K562 (cell line): ENCODE results near the gene CRY2. TPM values are rescaled to one million over a fixed set of nuclear protein-coding genes. Genes with fewer than 3 reads are reported as not detected.

Source experiments
- ATAC-seq: fragments of 200-7000 bp; cut with Tn5 transposase; 3 replicates; pipeline ENCODE4 v1.9.1; 2020; ENCODE audit warnings: moderate library complexity
- BruUV-seq: library from RNA; stranded (reverse); fragments of 400-500 nt; replicated peaks from 2 replicates; lab custom pipeline; 2021; lab: Mats Ljungman, UMichigan
- CTCF ChIA-PET: fragments of 300-600 bp; formaldehyde crosslinking; extraction: SDS; loops from one replicate; lab custom pipeline; 2021; ENCODE audit warnings: low intra/inter-chr PET ratio; lab: Yijun Ruan, JAX
- POLR2A ChIA-PET: fragments of 300-600, 350-650 bp; sonication (Branson Sonifier 250); formaldehyde crosslinking; extraction: SDS; loops from one replicate; lab custom pipeline; 2021; ENCODE audit warnings: antibody characterized with exemption, inconsistent platforms; lab: Yijun Ruan, JAX
- DNase-seq, 4 experiments: peaks; one replicate each; pipeline versions ENCODE4 v3.0.0 to v3.0.0-alpha.2; 2011 to 2018; ENCODE audit warnings: low spot score in 3 of 4, mixed read lengths in 3 of 4; ENCODE audit errors: extremely low read depth in 1 of 4
- FAIRE-seq: peaks from 2 replicates; lab custom pipeline; 2011; peaks lifted over from hg19 to GRCh38; lab: Jason Lieb, UNC
- H2AFZ ChIP-seq: 2 replicates; pipeline ENCODE4 v1.6.0; 2011; ENCODE audit warnings: low read depth, low read length, control low read depth, inconsistent platforms
- H3K27ac ChIP-seq: fragments of 200-600 bp; 3 replicates; pipeline ENCODE4 v1.8.0; 2011; ENCODE audit warnings: low read depth, mild to moderate bottlenecking, control low read depth, inconsistent platforms, low read length, moderate library complexity, mixed read lengths; ENCODE audit errors: extremely low read depth
- H3K27me3 ChIP-seq, 2 experiments: fragments of 300-600 bp in 1 of 2; 2 replicates in 1 of 2; 3 replicates in 1 of 2; pipeline versions ENCODE4 v1.6.0 to v1.8.0; 2011; ENCODE audit warnings: inconsistent platforms in 2 of 2, low read length in 2 of 2, mild to moderate bottlenecking in 1 of 2, mixed read lengths in 1 of 2, moderate library complexity in 1 of 2; ENCODE audit not compliant: control insufficient read depth in 2 of 2, insufficient read depth in 2 of 2
- H3K36me3 ChIP-seq: fragments of 300-600 bp; 3 replicates; pipeline ENCODE4 v1.8.0; 2011; ENCODE audit warnings: mild to moderate bottlenecking, low read length, inconsistent platforms; ENCODE audit not compliant: control insufficient read depth, insufficient read depth
- H3K4me1 ChIP-seq, 2 experiments: fragments of 200-600 bp in 1 of 2; replicated peaks in 1 of 2; 2 replicates in 1 of 2; 3 replicates in 1 of 2; pipeline versions ENCODE4 v1.5.1 to v1.8.0; 2011; ENCODE audit warnings: inconsistent platforms in 2 of 2, low read length in 2 of 2, mild to moderate bottlenecking in 1 of 2, mixed read lengths in 1 of 2, moderate library complexity in 1 of 2; ENCODE audit not compliant: control insufficient read depth in 2 of 2, insufficient read depth in 2 of 2
- H3K4me2 ChIP-seq: 2 replicates; pipeline ENCODE4 v1.6.1; 2011; ENCODE audit warnings: low read length, control low read depth, inconsistent platforms, mixed read lengths; ENCODE audit not compliant: insufficient read depth
- H3K4me3 ChIP-seq: fragments of 200-600 bp; sonication (generic), shearing (Covaris generic); 2 replicates; pipeline ENCODE4 v1.5.1; 2016; ENCODE audit warnings: control low read depth, inconsistent platforms
- H3K79me2 ChIP-seq: fragments of 200-600 bp; 3 replicates; pipeline ENCODE4 v1.8.0; 2011; ENCODE audit warnings: low read length, inconsistent platforms; ENCODE audit not compliant: control insufficient read depth, insufficient read depth
- H3K9ac ChIP-seq, 2 experiments: 2 replicates each; pipeline versions ENCODE4 v1.6.0 to v1.6.1; 2011; ENCODE audit warnings: low read depth in 2 of 2, low read length in 2 of 2, control low read depth in 1 of 2, inconsistent platforms in 1 of 2, mild to moderate bottlenecking in 1 of 2, mixed read lengths in 1 of 2; ENCODE audit not compliant: insufficient read depth in 1 of 2
- H3K9me1 ChIP-seq: one replicate; pipeline ENCODE4 v1.6.0; 2011; ENCODE audit warnings: inconsistent platforms, mild to moderate bottlenecking, low read length, moderate library complexity; ENCODE audit not compliant: control insufficient read depth, insufficient read depth
- H3K9me3 ChIP-seq: replicated peaks from 2 replicates; pipeline ENCODE4 v1.5.1; 2011; ENCODE audit warnings: low read depth, low read length, inconsistent platforms; ENCODE audit not compliant: control insufficient read depth, insufficient read depth
- H4K20me1 ChIP-seq: replicated peaks from 2 replicates; pipeline ENCODE4 v1.6.1; 2011; ENCODE audit warnings: low read length, inconsistent platforms, mixed read lengths; ENCODE audit not compliant: control insufficient read depth, insufficient read depth
- BCL6 ChIP-seq: fragments of 250-450 bp; sonication (Bioruptor Pico); IDR thresholded peaks from 2 replicates; pipeline ENCODE4 v1.4.0; 2020
- CBX5 ChIP-seq: IDR thresholded peaks from 2 replicates; pipeline ENCODE4 v1.6.1; 2014; ENCODE audit warnings: low read depth, borderline replicate concordance
- DDX20 ChIP-seq: fragments of 450-650 bp; IDR thresholded peaks from 2 replicates; pipeline ENCODE4 v1.6.1; 2016; ENCODE audit warnings: missing genetic modification characterization, low read depth, mild to moderate bottlenecking, missing compliant biosample characterization, moderate library complexity
- ETS1 ChIP-seq: conservative IDR thresholded peaks from 2 replicates; pipeline ENCODE4 v1.6.1; 2011; ENCODE audit warnings: low read depth, mild to moderate bottlenecking, low read length; ENCODE audit not compliant: control insufficient read depth
- FOXJ2 ChIP-seq: fragments of 200-800 bp; sonication (Bioruptor generic); IDR thresholded peaks from 2 replicates; pipeline ENCODE4 v1.6.1; 2016; ENCODE audit warnings: missing genetic modification characterization, missing compliant biosample characterization
- HDAC6 ChIP-seq: IDR thresholded peaks from 2 replicates; pipeline ENCODE4 v1.6.1; 2012; ENCODE audit warnings: low read depth, mild to moderate bottlenecking, control low read depth, inconsistent platforms, low read length, moderate library complexity
- MBD2 ChIP-seq: sonication (generic); IDR thresholded peaks from 2 replicates; pipeline ENCODE4 v1.6.1; 2016; ENCODE audit warnings: low read depth, borderline replicate concordance
- NFRKB ChIP-seq: fragments of 450-650 bp; IDR thresholded peaks from 2 replicates; pipeline ENCODE4 v1.6.1; 2016; ENCODE audit warnings: low read depth
- NR2C1 ChIP-seq, 2 experiments: fragments of 450-650 bp; IDR thresholded peaks; 2 replicates each; pipeline ENCODE4 v1.6.1; 2017; ENCODE audit warnings: mild to moderate bottlenecking in 2 of 2, antibody characterized with exemption in 1 of 2, inconsistent platforms in 1 of 2, missing compliant biosample characterization in 1 of 2, missing genetic modification characterization in 1 of 2
- POLR3A ChIP-seq: IDR thresholded peaks from 2 replicates; pipeline ENCODE4 v1.6.1; 2011; ENCODE audit warnings: borderline replicate concordance, mild to moderate bottlenecking, moderate library complexity; ENCODE audit not compliant: insufficient read length, insufficient read depth; ENCODE audit errors: extremely low read depth
- PYGO2 ChIP-seq: fragments of 450-650 bp; IDR thresholded peaks from 2 replicates; pipeline ENCODE4 v1.6.1; 2016; ENCODE audit warnings: mild to moderate bottlenecking, missing genetic modification characterization, moderate library complexity, missing compliant biosample characterization
- RNF2 ChIP-seq: sonication (generic); IDR thresholded peaks from 2 replicates; pipeline ENCODE4 v1.6.1; 2016
- SNAPC5 ChIP-seq: fragments of 250-450 bp; sonication (Bioruptor Pico); IDR thresholded peaks from 2 replicates; pipeline ENCODE4 v1.8.0; 2021; ENCODE audit warnings: moderate library complexity, mild to moderate bottlenecking, inconsistent platforms
- SRSF1 ChIP-seq: fragments of 200-400 bp; formaldehyde crosslinking; IDR thresholded peaks from 2 replicates; pipeline ENCODE4 v1.6.1; 2017; ENCODE audit warnings: mild to moderate bottlenecking, low read depth, low read length, moderate library complexity
- ZNF282 ChIP-seq: sonication (generic); formaldehyde crosslinking; IDR thresholded peaks from 2 replicates; pipeline ENCODE4 v1.8.1; 2023; ENCODE audit warnings: missing genetic modification reagents
- ZNF830 ChIP-seq: fragments of 250-450 bp; sonication (Bioruptor Pico); IDR thresholded peaks from 2 replicates; pipeline ENCODE4 v1.5.0; 2021; ENCODE audit warnings: mild to moderate bottlenecking
- WGBS: fragments of 100-300 bp; shearing (Covaris generic); methylation state at CpG from one replicate; pipeline ENCODE4 v1.1.6; 2016; ENCODE audit warnings: low coverage, mixed read lengths; ENCODE audit not compliant: insufficient coverage; ENCODE audit errors: missing lambda C conversion rate; 5-methylcytosine and 5-hydroxymethylcytosine counted together
- in situ Hi-C: fragments of 300-500 bp; cut with MboI; formaldehyde crosslinking; loops from 4 replicates; pipeline ENCODE4 v1.15.0; 2018; ENCODE audit warnings: inconsistent platforms, mixed read lengths
- intact Hi-C: fragments of 100-400 bp; cut with micrococcal nuclease; formaldehyde crosslinking; loops from 2 replicates; pipeline ENCODE4 v1.14.2; 2022
- polyA plus RNA-seq, 8 experiments: library from polyadenylated mRNA; depleted of rRNA in 4 of 8; stranded (reverse) in 5 of 8; unstranded in 3 of 8; fragments of >200 nt; fragmentation: Nextera tagmentation in 2 of 8; fragmentation: Illumina TruSeq in 1 of 8; extraction: Ambion mirVana in 2 of 8; extraction: Trizol in 1 of 8; gene quantifications; 2 replicates each; pipeline versions ENCODE4 v1.2.1 to v1.2.3, GENCODE V29; 2011 to 2014; ENCODE audit warnings: inconsistent platforms in 1 of 8, missing spikeins in 1 of 8
- total RNA-seq, 7 experiments: library from RNA; depleted of rRNA in 6 of 7; stranded (reverse); fragments of >200 nt in 6 of 7; fragmentation: Illumina TruSeq in 2 of 7; extraction: Trizol in 2 of 7; gene quantifications; 2 replicates each; pipeline versions ENCODE4 v1.2.1 to v1.2.3, GENCODE V29; 2011 to 2021; ENCODE audit warnings: low replicate concordance in 1 of 7

Gene CRY2
- total and polyA plus RNA-seq, 9 of the 15 experiments (the other 6 are each of a cell fraction or from before 2014, with no cell fraction given), result 2.3 to 23.9 (median 14.8) TPM

- TF ChIP-seq ZNF282 (CRISPR knock-in tag), result no peak
- no peak for TF ChIP-seq BCL6 (CRISPR knock-in tag)
- no peak for TF ChIP-seq CBX5
- no peak for TF ChIP-seq SNAPC5 (CRISPR knock-in tag)
- TF ChIP-seq FOXJ2 (tag), result no peak
- TF ChIP-seq ETS1, result no peak
- TF ChIP-seq PYGO2 (tag), result no peak
- TF ChIP-seq ZNF830, result no peak
- TF ChIP-seq DDX20 (tag), result no peak
- TF ChIP-seq NR2C1 (IDR thresholded peaks at IDR 0.05), result no peak
- no peak for TF ChIP-seq NR2C1 (tag; IDR thresholded peaks at IDR 0.05)
- no peak for TF ChIP-seq NFRKB
- TF ChIP-seq HDAC6, result no peak
- TF ChIP-seq POLR3A, result no peak
- TF ChIP-seq RNF2, result no peak
- no peak for TF ChIP-seq MBD2
- TF ChIP-seq SRSF1, result no peak
- TF ChIP-seq, all 486 proteins: peak for 0
- no peak for FAIRE-seq
- H3K9me1 ChIP-seq, result no peaks in the 10 kb centered on the region
- H4K20me1 ChIP-seq, result peaks cover 29% of the 10 kb centered on the region
- DNase-seq, result no peak
- BruUV-seq, result no TSS peak
- in situ Hi-C loops (no loop called here), intact Hi-C loops (loop anchor here (5.0 kb wide), 1 partner anchor 79 kb away; no protein-coding TSS in a partner anchor)
- 90% methylated on average over 2 of the region's 2 CpGs for WGBS
- ChIA-PET POLR2A (interaction anchor here (0.6 to 1.2 kb wide), 4 partner anchors 9 to 89 kb away, joined by 3 to 4 read pairs (median 3); no protein-coding TSS in a partner anchor), CTCF (interaction anchor here (0.6 kb wide), 1 partner anchor 129 kb away, joined by 3 read pairs; no protein-coding TSS in a partner anchor)
- peaks cover 73% of the 10 kb centered on the region for H3K79me2 ChIP-seq
- H3K4me1 ChIP-seq, result peaks cover 14 to 15% of the 10 kb centered on the region in 2 experiments
- no peaks in the 10 kb centered on the region for H3K9me3 ChIP-seq
- ATAC-seq, result no peak
- no peak overlapping the region for H3K4me3 ChIP-seq
- no peak overlapping the region for H3K9ac ChIP-seq
- H3K27ac ChIP-seq, result no peak overlapping the region
- H3K4me2 ChIP-seq, result no peak overlapping the region
- peaks cover 29% of the 10 kb centered on the region; the same call in 2 of the 3 replicates for H3K36me3 ChIP-seq
- H3K27me3 ChIP-seq, result no peaks in the 10 kb centered on the region
- no peak overlapping the region for H2AFZ ChIP-seq
Observed at GRCh38 chr11:45851228-45851627, 4.0 kb downstream of the CRY2 start.
